ENCODE results near the gene ASB18.

ASB18 gene

GRCh38 chr2:236250909-236251579, 13.2 kb downstream of the ASB18 start:
- no peaks in the 10 kb centered on the region for H3K9me2 ChIP-seq (replicated peaks; ENCODE audit: control insufficient read depth, low read length)
- H3K9me3 ChIP-seq (ENCODE audit: control insufficient read depth, insufficient read depth, low read length): no peaks in the 10 kb centered on the region
- no peaks in the 10 kb centered on the region for H3K79me2 ChIP-seq (ENCODE audit: control insufficient read depth, low read length)
- no peaks in the 10 kb centered on the region for H3K27me3 ChIP-seq (ENCODE audit: control insufficient read depth, low read length)
- TF ChIP-seq CTCF (IDR thresholded peaks at IDR 0.05; ENCODE audit: low read depth, low read length, poor library complexity, severe bottlenecking) (no peak), EZH2phosphoT487 (IDR thresholded peaks at IDR 0.05; ENCODE audit: borderline replicate concordance, low read length) (no peak)
- H3K4me3 ChIP-seq (ENCODE audit: low read length): no peak overlapping the region
- no peaks in the 10 kb centered on the region for H4K20me1 ChIP-seq (ENCODE audit: control insufficient read depth, insufficient read depth, low read depth, low read length)
- H3K36me3 ChIP-seq (ENCODE audit: control insufficient read depth, low read length): no peaks in the 10 kb centered on the region
- no peak overlapping the region for H3K4me2 ChIP-seq (ENCODE audit: low read length)
- H3K27ac ChIP-seq (ENCODE audit: low read depth, low read length): no peak overlapping the region
- H3K4me1 ChIP-seq (ENCODE audit: control insufficient read depth, low read length): no peaks in the 10 kb centered on the region
- H3F3A ChIP-seq (ENCODE audit: control insufficient read depth, insufficient read depth): no peaks in the 10 kb centered on the region

GRCh38 chr2:236250286-236250685, 13.9 kb downstream of the ASB18 start:
- Histone ChIP-seq H3K36me3 (ENCODE audit: control insufficient read depth, low read length) (no peaks in the 10 kb centered on the region), H3K4me1 (ENCODE audit: control insufficient read depth, low read length) (no peaks in the 10 kb centered on the region), H3K9me3 (ENCODE audit: control insufficient read depth, insufficient read depth, low read length) (no peaks in the 10 kb centered on the region), H3F3A (ENCODE audit: control insufficient read depth, insufficient read depth) (no peaks in the 10 kb centered on the region), H3K27me3 (ENCODE audit: control insufficient read depth, low read length) (no peaks in the 10 kb centered on the region), H3K79me2 (ENCODE audit: control insufficient read depth, low read length) (no peaks in the 10 kb centered on the region), H3K4me3 (ENCODE audit: low read length) (no peak overlapping the region), H3K4me2 (ENCODE audit: low read length) (no peak overlapping the region), H3K9me2 (replicated peaks; ENCODE audit: control insufficient read depth, low read length) (no peaks in the 10 kb centered on the region), H3K27ac (ENCODE audit: low read depth, low read length) (no peak overlapping the region), H4K20me1 (ENCODE audit: control insufficient read depth, insufficient read depth, low read depth, low read length) (no peaks in the 10 kb centered on the region)
- TF ChIP-seq EZH2phosphoT487 (IDR thresholded peaks at IDR 0.05; ENCODE audit: borderline replicate concordance, low read length) (no peak), CTCF (IDR thresholded peaks at IDR 0.05; ENCODE audit: low read depth, low read length, poor library complexity, severe bottlenecking) (no peak)

- Histone ChIP-seq H4K20me1 (ENCODE audit: control insufficient read depth, insufficient read depth, low read depth, low read length) (no peaks in the 10 kb centered on the region), H3K4me1 (ENCODE audit: control insufficient read depth, low read length) (no peaks in the 10 kb centered on the region)
These were observed 15.1 kb downstream of the ASB18 start for GRCh38 chr2:236249066-236249465.

More at GRCh38 chr2:236249066-236249465, 15.1 kb downstream of the ASB18 start:
- no peaks in the 10 kb centered on the region for H3K36me3 ChIP-seq (ENCODE audit: control insufficient read depth, low read length)
- no peaks in the 10 kb centered on the region for H3K79me2 ChIP-seq (ENCODE audit: control insufficient read depth, low read length)
- H3K4me3 ChIP-seq (ENCODE audit: low read length): no peak overlapping the region
- H3K27me3 ChIP-seq (ENCODE audit: control insufficient read depth, low read length): no peaks in the 10 kb centered on the region
- H3F3A ChIP-seq (ENCODE audit: control insufficient read depth, insufficient read depth): no peaks in the 10 kb centered on the region
- TF ChIP-seq EZH2phosphoT487 (IDR thresholded peaks at IDR 0.05; ENCODE audit: borderline replicate concordance, low read length): no peak
- no peak for TF ChIP-seq CTCF (IDR thresholded peaks at IDR 0.05; ENCODE audit: low read depth, low read length, poor library complexity, severe bottlenecking)
- H3K27ac ChIP-seq (ENCODE audit: low read depth, low read length): no peak overlapping the region
- H3K9me3 ChIP-seq (ENCODE audit: control insufficient read depth, insufficient read depth, low read length): no peaks in the 10 kb centered on the region
- no peaks in the 10 kb centered on the region for H3K9me2 ChIP-seq (replicated peaks; ENCODE audit: control insufficient read depth, low read length)
- H3K4me2 ChIP-seq (ENCODE audit: low read length): no peak overlapping the region
